ENCODE data around the gene PRKG2. TPM values are rescaled to one million over a fixed set of nuclear protein-coding genes. Genes with fewer than 3 reads are reported as not detected.

The PRKG2 gene
- total and polyA plus RNA-seq, 2 donors (not counting 3 experiments of a cell fraction or from before 2014, with no cell fraction given), result not detected

- dilution Hi-C loops (cut with MboI; ENCODE audit: extremely low pct_ligation_motif_present, low sequenced_read_pairs), result no loop called here
- Histone ChIP-seq H2AFZ (ENCODE audit: low read depth, low read length) (no peak overlapping the region), H3K9me1 (replicated peaks; ENCODE audit: control insufficient read depth, extremely low read depth, insufficient read depth, low read length) (no peaks in the 10 kb centered on the region), H3K4me2 (ENCODE audit: insufficient read depth, low read length) (no peak overlapping the region), H3K27me3 (ENCODE audit: control insufficient read depth in 2 of 2, insufficient read depth in 2 of 2, low read length in 2 of 2) (no peaks in the 10 kb centered on the region), H3K4me3 (replicated peaks in 1 of 3; ENCODE audit: insufficient read depth in 1 of 3, low read depth in 1 of 3, low read length in 3 of 3) (no peak overlapping the region), H3K9me3 (replicated peaks; ENCODE audit: control insufficient read depth, insufficient read depth, low read length) (no peaks in the 10 kb centered on the region), H3K79me2 (ENCODE audit: control insufficient read depth, insufficient read depth, low read length) (no peaks in the 10 kb centered on the region), H3K27ac (ENCODE audit: insufficient read depth, low read depth, low read length) (no peak overlapping the region), H3K36me3 (ENCODE audit: control insufficient read depth in 2 of 2, extremely low read depth in 1 of 2, insufficient read depth in 2 of 2, low read length in 2 of 2) (no peaks in the 10 kb centered on the region), H3K4me1 (ENCODE audit: control insufficient read depth, extremely low read depth, insufficient read depth, low read length) (no peaks in the 10 kb centered on the region), H3K9ac (replicated peaks; ENCODE audit: extremely low read depth, insufficient read depth, low read length) (no peak overlapping the region), H4K20me1 (replicated peaks; ENCODE audit: control insufficient read depth, extremely low read depth, insufficient read depth, low read length) (no peaks in the 10 kb centered on the region)
- DNase-seq (ENCODE audit: low read depth, low spot score) (no peak), FAIRE-seq (no peak)
- BruUV-seq (replicated peaks), result no TSS peak
- POLR2A ChIA-PET, result no interaction called here
- intact Hi-C loops (cut with micrococcal nuclease), result no loop called here
- TF ChIP-seq GATA2 (IDR thresholded peaks at IDR 0.05; ENCODE audit: insufficient read depth, insufficient read length, low read depth, low read length), result no peak
- no peak for TF ChIP-seq POLR2A (IDR thresholded peaks at IDR 0.05; ENCODE audit: low read depth, low read length)
- no peak for TF ChIP-seq EZH2 (IDR thresholded peaks at IDR 0.05; ENCODE audit: borderline replicate concordance, low read depth, low read length, severe bottlenecking)
- no peak for TF ChIP-seq POLR2AphosphoS5 (IDR thresholded peaks at IDR 0.05; ENCODE audit: insufficient read depth, low read depth, low read length)
- TF ChIP-seq FOS (IDR thresholded peaks at IDR 0.05; ENCODE audit: borderline replicate concordance, insufficient read depth, low read length), result no peak
- TF ChIP-seq, protein P1, sequence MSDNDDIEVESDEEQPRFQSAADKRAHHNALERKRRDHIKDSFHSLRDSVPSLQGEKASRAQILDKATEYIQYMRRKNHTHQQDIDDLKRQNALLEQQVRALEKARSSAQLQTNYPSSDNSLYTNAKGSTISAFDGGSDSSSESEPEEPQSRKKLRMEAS (IDR thresholded peaks at IDR 0.05; ENCODE audit: insufficient read depth, insufficient read length), result no peak
- TF ChIP-seq MYC (IDR thresholded peaks at IDR 0.05; ENCODE audit: low read depth, low read length), result no peak
- no peak for TF ChIP-seq JUN (IDR thresholded peaks at IDR 0.05; ENCODE audit: borderline replicate concordance, insufficient read depth, insufficient read length, low read depth)
- TF ChIP-seq CTCF (IDR thresholded peaks at IDR 0.05; ENCODE audit: extremely low read depth in 1 of 2, insufficient read depth in 1 of 2, low read depth in 1 of 2, low read length in 2 of 2), result no peak
- CTCF ChIA-PET, result interaction anchor here (1.1 kb wide), 2 partner anchors 9 to 19 kb away, joined by 3 to 4 read pairs; no protein-coding TSS in a partner anchor
These were observed 153.0 kb downstream of the PRKG2 start for GRCh38 chr4:81062001-81062400.

All from endothelial cell of umbilical vein (primary cell).